ENCODE results near the gene C16orf74.

Gene C16orf74

DNA sequence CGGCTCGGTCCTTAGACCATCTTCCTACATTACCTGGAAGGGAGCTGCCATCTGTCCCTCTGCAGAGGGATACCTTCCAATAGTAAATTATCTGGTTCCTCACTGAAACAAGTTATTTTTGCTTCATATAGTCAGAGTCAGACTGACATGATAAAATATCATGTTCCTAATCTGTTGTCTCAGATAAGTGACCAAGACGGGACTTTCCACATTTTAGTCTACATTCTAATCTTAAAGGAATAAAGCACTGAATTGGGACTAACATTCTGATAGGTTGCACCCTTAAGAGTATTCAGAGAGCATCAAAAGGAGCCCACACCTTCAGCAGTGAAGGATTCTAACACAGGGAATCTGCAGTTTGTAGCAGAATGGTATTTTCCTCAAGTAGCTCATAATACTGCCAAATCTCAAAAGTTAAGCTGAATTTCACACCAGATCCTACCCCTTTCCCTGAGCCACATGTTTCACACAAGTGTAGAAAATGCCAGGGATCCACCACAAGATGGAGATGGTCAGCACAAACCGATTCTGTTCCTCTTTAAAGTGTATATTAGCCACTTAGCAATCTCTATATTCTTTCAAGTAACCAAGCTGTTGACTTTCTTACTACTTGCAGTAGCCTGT is 75.5 kb downstream of the C16orf74 start:
- no peaks in the 10 kb centered on the region for H3K27me3 ChIP-seq (ENCODE audit: control insufficient read depth in 1 of 2, insufficient read depth in 2 of 2, low read length in 2 of 2)
- H3K9me3 ChIP-seq (ENCODE audit: low read length), result no peaks in the 10 kb centered on the region
- H3K9ac ChIP-seq (ENCODE audit: low read length), result no peak overlapping the region
- no peak overlapping the region for H3K4me3 ChIP-seq (ENCODE audit: low read depth in 1 of 2, low read length in 2 of 2)
- H3K4me1 ChIP-seq (ENCODE audit: insufficient read depth, low read length), result peaks cover 7% of the 10 kb centered on the region
- H3K36me3 ChIP-seq (ENCODE audit: insufficient read depth, low read length), result peaks cover 47% of the 10 kb centered on the region
- no peak overlapping the region for H3K27ac ChIP-seq (ENCODE audit: low read depth, low read length)

DNA sequence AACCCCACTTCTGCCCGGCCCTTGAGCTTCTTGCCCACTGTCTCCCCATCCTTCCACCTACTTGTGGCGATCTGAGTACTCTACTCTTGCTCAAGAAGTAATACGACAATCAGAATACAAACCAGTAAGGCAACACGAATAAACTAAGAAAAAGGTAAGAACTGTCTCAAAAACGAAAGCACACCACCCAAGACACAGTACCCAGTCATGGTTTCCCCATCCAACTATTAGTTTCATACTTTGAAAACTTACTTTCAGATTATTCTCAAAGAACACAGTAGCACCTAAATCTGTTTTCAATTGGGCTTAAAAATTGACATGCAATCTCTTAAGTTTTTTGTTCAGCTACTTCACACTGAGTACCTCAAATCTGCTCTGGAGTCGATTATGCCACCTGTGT is 76.1 kb downstream of the C16orf74 start:
- H3K9ac ChIP-seq (ENCODE audit: low read length), result no peak overlapping the region
- no peak overlapping the region for H3K27ac ChIP-seq (ENCODE audit: low read depth, low read length)
- H3K4me1 ChIP-seq (ENCODE audit: insufficient read depth, low read length), result peaks cover 7% of the 10 kb centered on the region
- H3K36me3 ChIP-seq (ENCODE audit: insufficient read depth, low read length), result peaks cover 52% of the 10 kb centered on the region
- no peaks in the 10 kb centered on the region for H3K9me3 ChIP-seq (ENCODE audit: low read length)
- H3K27me3 ChIP-seq (ENCODE audit: control insufficient read depth in 1 of 2, insufficient read depth in 2 of 2, low read length in 2 of 2), result no peaks in the 10 kb centered on the region
- no peak overlapping the region for H3K4me3 ChIP-seq (ENCODE audit: low read depth in 1 of 2, low read length in 2 of 2)

DNA sequence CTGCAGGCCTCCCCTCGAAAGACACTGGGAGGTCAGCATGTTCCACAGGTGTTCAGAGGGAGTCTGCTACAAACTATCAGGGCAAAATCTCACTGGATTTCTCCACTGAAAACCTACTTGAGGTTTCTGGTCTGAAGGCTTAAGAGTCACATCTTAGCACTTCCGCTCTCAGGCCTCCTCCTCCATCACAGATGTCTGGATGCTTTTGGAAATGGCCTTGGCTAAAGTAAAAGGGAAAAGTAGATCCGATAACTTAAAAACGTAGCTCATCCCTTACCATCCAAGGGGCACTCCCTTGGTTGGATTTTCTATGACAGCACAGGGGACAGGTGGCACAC is 76.5 kb downstream of the C16orf74 start:
- peaks cover 7% of the 10 kb centered on the region for H3K4me1 ChIP-seq (ENCODE audit: insufficient read depth, low read length)
- no peaks in the 10 kb centered on the region for H3K27me3 ChIP-seq (ENCODE audit: control insufficient read depth in 1 of 2, insufficient read depth in 2 of 2, low read length in 2 of 2)
- H3K36me3 ChIP-seq (ENCODE audit: insufficient read depth, low read length), result peaks cover 56% of the 10 kb centered on the region
- no peak overlapping the region for H3K4me3 ChIP-seq (ENCODE audit: low read depth in 1 of 2, low read length in 2 of 2)
- no peak overlapping the region for H3K27ac ChIP-seq (ENCODE audit: low read depth, low read length)
- no peak overlapping the region for H3K9ac ChIP-seq (ENCODE audit: low read length)
- no peaks in the 10 kb centered on the region for H3K9me3 ChIP-seq (ENCODE audit: low read length)

DNA sequence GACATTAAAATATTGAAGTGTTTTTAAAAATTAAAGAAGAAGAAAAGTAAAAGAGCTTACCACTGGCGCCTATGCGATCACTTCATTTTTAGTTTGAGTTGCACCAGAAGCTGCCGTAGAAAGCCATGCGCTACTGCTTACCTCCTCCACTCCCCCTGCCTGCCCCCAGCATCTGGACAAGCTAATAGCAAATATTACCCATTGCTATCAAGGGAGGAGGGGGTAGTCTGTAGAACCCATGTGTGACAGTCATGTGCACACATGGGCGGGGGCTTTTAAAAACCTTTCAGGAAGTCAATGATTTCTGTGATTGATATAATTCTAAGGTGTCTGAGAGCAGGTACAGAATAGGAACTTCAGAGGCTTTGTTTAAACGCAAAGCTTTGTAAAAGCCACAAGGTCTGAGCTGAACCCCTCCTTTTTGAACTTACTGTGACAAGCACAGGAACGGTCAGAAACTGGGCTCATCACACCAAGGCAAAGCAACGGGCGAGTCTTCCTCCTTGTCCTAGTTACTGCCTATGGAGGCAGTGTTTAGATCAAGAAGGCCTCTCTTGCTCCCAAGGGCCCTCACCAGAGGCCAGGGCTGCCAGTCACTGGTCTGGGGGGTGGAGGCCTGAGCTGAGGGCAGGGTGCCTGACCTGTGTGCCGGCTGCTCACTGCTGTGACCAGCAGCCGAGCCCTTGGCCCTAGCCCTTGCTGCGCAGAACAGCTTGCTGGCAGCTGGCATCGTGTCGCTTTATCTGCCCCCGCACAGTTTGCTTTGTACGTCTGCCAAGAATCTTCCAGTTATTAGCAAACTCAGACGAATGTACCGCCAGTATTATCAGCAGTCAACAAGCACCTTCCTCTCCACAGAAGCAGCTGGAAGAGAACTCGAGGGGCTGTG is 77.1 kb downstream of the C16orf74 start:
- Histone ChIP-seq H3K27ac (ENCODE audit: low read depth, low read length) (peak overlapping the region; percentile 22), H3K27me3 (ENCODE audit: control insufficient read depth in 1 of 2, insufficient read depth in 2 of 2, low read length in 2 of 2) (no peaks in the 10 kb centered on the region), H3K9ac (ENCODE audit: low read length) (no peak overlapping the region), H3K4me1 (ENCODE audit: insufficient read depth, low read length) (peaks cover 7% of the 10 kb centered on the region), H3K36me3 (ENCODE audit: insufficient read depth, low read length) (peaks cover 63% of the 10 kb centered on the region), H3K4me3 (ENCODE audit: low read depth in 1 of 2, low read length in 2 of 2) (no peak overlapping the region), H3K9me3 (ENCODE audit: low read length) (no peaks in the 10 kb centered on the region)

DNA sequence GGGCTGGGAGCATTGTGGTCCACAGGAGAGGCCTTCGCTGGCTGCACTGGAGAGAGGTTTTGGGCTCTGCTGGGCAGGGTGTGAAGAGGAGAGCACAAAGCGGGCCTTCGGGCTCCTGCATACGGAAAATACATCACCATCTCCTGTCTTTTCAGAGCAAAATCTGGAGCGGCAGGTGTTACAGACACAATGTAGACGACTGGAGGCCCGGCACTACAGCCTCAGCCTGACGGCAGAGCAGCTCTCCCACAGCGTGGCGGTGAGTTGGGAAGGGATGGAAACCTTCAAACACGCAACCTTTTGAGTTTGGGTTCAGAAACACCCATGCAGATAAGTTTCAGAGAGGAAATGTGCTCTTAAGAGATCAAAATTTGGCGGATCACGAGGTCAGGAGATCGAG is 80.1 kb downstream of the C16orf74 start:
- H3K27me3 ChIP-seq (ENCODE audit: control insufficient read depth in 1 of 2, insufficient read depth in 2 of 2, low read length in 2 of 2), result no peaks in the 10 kb centered on the region
- H3K9ac ChIP-seq (ENCODE audit: low read length), result no peak overlapping the region
- no peak overlapping the region for H3K4me3 ChIP-seq (ENCODE audit: low read depth in 1 of 2, low read length in 2 of 2)
- peaks cover 79% of the 10 kb centered on the region for H3K36me3 ChIP-seq (ENCODE audit: insufficient read depth, low read length)
- H3K27ac ChIP-seq (ENCODE audit: low read depth, low read length), result no peak overlapping the region
- peaks cover 7% of the 10 kb centered on the region for H3K4me1 ChIP-seq (ENCODE audit: insufficient read depth, low read length)
- no peaks in the 10 kb centered on the region for H3K9me3 ChIP-seq (ENCODE audit: low read length)

DNA sequence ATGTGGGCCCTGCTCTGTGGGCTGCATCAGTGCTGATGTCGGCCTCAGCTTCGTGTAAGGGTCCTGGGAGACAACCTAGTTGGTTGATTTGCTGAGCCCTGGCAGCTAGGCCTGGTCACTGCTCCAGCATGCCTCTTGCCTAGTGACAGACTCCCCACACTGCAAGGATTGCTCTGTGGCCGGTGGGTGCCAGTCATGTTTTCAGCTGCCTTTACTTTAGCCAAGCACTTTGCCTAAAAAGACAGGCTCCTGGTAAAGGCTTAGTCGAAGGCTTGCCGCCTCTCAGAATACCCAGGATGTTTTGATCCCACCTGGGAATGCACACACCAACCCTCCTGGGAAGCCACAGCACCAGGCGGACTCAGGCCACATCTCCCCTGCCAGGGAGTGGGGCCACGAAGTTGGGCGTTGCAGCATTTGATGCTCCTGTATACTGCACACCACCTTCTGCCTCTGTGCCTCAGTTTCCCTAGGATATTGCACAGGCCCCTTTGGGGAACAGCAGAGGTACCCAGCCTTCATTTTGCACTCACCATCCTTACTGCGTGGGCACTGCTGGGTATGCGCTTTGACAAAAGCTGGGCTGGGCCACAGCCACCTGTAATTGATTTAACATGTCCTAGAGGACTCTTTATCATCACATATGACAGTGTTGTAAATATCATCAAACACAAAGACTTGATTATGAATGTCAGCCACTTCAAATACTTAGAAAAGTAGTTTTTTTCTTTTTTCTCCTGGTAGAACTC is 82.0 kb downstream of the C16orf74 start:
- H3K27ac ChIP-seq (ENCODE audit: low read depth, low read length), result no peak overlapping the region
- H3K9me3 ChIP-seq (ENCODE audit: low read length), result no peaks in the 10 kb centered on the region
- peaks cover 82% of the 10 kb centered on the region for H3K36me3 ChIP-seq (ENCODE audit: insufficient read depth, low read length)
- H3K9ac ChIP-seq (ENCODE audit: low read length), result no peak overlapping the region
- peaks cover 10% of the 10 kb centered on the region for H3K4me1 ChIP-seq (ENCODE audit: insufficient read depth, low read length)
- no peak overlapping the region for H3K4me3 ChIP-seq (ENCODE audit: low read depth in 1 of 2, low read length in 2 of 2)
- no peaks in the 10 kb centered on the region for H3K27me3 ChIP-seq (ENCODE audit: control insufficient read depth in 1 of 2, insufficient read depth in 2 of 2, low read length in 2 of 2)

DNA sequence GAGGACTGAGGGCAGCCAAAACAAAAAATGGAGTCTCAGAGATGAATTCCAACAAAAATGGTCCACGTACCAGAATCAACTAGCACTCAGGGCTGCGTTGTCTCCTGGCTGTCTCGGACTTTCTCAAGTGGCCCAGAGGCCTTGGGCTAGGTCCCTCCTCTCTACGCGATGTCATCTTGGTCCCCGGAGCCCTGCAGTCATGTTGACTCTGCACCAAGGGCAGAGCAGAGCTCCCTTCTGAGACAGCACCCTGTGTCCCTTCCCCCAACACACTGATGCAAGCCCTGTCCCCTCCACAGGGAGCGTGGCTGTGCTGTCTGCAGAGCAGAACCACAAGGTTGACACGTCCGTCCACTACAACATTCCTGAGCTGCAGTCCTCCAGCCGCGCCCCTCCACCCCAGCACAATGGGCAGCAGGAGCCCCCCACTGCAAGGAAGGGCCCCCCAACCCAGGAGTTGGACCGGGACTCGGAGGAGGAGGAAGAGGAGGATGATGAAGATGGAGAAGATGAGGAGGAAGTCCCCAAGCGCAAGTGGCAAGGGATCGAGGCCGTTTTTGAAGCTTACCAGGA is 83.0 kb downstream of the C16orf74 start:
- Histone ChIP-seq H3K4me3 (ENCODE audit: low read depth in 1 of 2, low read length in 2 of 2) (no peak overlapping the region), H3K9ac (ENCODE audit: low read length) (no peak overlapping the region), H3K27me3 (ENCODE audit: control insufficient read depth in 1 of 2, insufficient read depth in 2 of 2, low read length in 2 of 2) (no peaks in the 10 kb centered on the region), H3K27ac (ENCODE audit: low read depth, low read length) (no peak overlapping the region), H3K9me3 (ENCODE audit: low read length) (no peaks in the 10 kb centered on the region), H3K4me1 (ENCODE audit: insufficient read depth, low read length) (peaks cover 10% of the 10 kb centered on the region), H3K36me3 (ENCODE audit: insufficient read depth, low read length) (peaks cover 90% of the 10 kb centered on the region)

DNA sequence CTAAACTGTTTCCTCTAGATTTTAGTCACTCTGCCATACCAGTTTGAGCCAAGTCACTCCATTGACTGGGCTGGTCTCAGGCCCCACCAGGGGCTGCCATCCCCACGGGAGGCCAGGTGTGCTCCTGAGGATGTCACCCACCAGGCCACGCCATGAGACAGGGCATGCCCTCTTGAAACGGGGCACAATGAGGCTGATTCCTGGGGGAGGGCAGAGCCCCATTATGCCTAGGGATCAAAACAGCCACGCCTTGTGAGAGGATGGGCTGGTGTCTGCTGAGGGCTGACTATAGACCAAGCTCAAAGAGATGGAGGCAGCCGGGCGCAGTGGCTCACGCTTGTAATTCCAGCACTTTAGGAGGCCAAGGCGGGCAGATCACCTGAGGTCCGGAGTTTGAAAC is 83.6 kb downstream of the C16orf74 start:
- H3K4me1 ChIP-seq (ENCODE audit: insufficient read depth, low read length), result peaks cover 10% of the 10 kb centered on the region
- no peak overlapping the region for H3K4me3 ChIP-seq (ENCODE audit: low read depth in 1 of 2, low read length in 2 of 2)
- H3K9me3 ChIP-seq (ENCODE audit: low read length), result no peaks in the 10 kb centered on the region
- H3K36me3 ChIP-seq (ENCODE audit: insufficient read depth, low read length), result peaks cover 92% of the 10 kb centered on the region
- H3K27ac ChIP-seq (ENCODE audit: low read depth, low read length), result no peak overlapping the region
- H3K9ac ChIP-seq (ENCODE audit: low read length), result no peak overlapping the region
- no peaks in the 10 kb centered on the region for H3K27me3 ChIP-seq (ENCODE audit: control insufficient read depth in 1 of 2, insufficient read depth in 2 of 2, low read length in 2 of 2)

DNA sequence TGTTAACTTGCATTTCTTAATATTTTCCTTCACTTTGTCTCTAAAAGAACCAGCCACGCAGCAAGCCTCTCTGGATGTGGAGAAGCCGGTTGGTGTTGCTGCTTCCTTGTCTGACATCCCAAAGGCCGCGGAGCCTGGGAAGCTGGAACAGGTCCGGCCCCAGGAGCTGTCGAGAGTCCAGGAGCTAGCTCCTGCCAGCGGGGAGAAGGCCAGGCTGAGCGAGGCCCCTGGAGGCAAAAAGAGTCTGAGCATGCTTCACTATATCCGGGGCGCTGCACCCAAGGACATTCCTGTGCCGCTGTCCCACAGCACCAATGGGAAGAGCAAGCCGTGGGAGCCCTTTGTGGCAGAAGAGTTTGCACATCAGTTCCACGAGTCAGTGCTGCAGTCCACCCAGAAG is 85.0 kb downstream of the C16orf74 start:
- H3K4me1 ChIP-seq (ENCODE audit: insufficient read depth, low read length), result peaks cover 10% of the 10 kb centered on the region
- no peaks in the 10 kb centered on the region for H3K9me3 ChIP-seq (ENCODE audit: low read length)
- peaks cover 88% of the 10 kb centered on the region for H3K36me3 ChIP-seq (ENCODE audit: insufficient read depth, low read length)

DNA sequence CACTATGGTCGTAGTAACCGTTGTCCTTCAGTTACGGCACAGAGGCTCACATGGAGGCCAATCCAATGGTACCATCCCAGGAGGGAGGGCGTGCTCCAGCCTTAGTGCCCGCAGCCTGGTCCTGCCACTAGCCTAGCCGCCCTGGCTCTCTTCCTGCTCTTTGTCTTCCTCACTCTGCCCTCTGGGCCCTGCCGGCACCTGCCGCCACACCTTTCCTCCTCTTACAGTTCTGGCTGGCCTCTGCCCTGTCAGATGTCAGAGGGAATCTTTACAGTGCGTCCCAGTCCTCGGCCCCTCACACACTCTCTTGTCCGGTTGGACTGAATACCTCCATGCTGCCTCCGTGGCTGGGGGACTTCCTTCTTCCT is 85.5 kb downstream of the C16orf74 start:
- Histone ChIP-seq H3K9me3 (ENCODE audit: low read length) (no peaks in the 10 kb centered on the region), H3K4me3 (ENCODE audit: low read depth in 1 of 2, low read length in 2 of 2) (no peak overlapping the region), H3K9ac (ENCODE audit: low read length) (no peak overlapping the region), H3K27me3 (ENCODE audit: control insufficient read depth in 1 of 2, insufficient read depth in 2 of 2, low read length in 2 of 2) (no peaks in the 10 kb centered on the region), H3K27ac (ENCODE audit: low read depth, low read length) (no peak overlapping the region), H3K36me3 (ENCODE audit: insufficient read depth, low read length) (peaks cover 88% of the 10 kb centered on the region), H3K4me1 (ENCODE audit: insufficient read depth, low read length) (peaks cover 10% of the 10 kb centered on the region)

More for the DNA sequence above, 85.0 kb downstream of the C16orf74 start:
- no peaks in the 10 kb centered on the region for H3K27me3 ChIP-seq (ENCODE audit: control insufficient read depth in 1 of 2, insufficient read depth in 2 of 2, low read length in 2 of 2)
- H3K4me3 ChIP-seq (ENCODE audit: low read depth in 1 of 2, low read length in 2 of 2), result no peak overlapping the region
- no peak overlapping the region for H3K27ac ChIP-seq (ENCODE audit: low read depth, low read length)
- H3K9ac ChIP-seq (ENCODE audit: low read length), result no peak overlapping the region

DNA sequence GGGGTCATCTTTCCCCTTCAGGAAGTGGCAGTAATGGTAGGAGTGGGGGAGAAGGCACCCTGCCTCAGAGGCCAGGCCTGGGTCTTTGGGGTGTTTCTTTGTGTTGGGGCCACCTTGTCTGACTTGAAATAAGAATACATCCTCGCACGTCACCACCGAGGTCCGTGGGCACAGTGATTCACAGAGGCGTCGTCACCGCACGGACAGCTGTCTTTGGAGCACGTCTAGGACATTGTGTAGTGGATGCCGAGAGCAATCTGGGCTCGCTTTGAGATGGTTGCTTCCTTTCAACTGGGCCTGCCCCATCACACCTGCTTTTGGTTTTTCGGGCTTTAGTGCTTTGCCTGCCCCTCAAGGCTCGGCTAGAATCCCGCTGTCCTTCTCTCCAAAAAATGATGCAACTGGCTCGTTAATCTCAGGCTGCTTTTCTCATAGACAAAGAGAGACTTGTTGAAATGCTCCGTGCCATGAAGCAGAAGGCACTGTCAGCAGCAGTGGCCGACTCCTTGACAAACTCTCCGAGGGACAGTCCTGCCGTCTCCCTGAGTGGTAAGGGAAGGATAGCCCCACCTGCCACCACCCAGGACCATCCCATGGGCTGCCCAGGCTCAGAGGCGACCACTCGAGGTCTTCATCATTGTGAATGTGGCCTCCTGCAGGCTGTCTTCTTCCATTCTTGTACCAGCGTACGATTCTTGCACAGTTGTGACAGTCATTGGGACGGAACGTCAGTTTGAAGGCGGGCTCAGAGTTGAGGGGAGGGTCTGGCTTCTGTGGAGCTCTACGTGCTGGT is 86.1 kb downstream of the C16orf74 start:
- Histone ChIP-seq H3K27me3 (ENCODE audit: control insufficient read depth in 1 of 2, insufficient read depth in 2 of 2, low read length in 2 of 2) (no peaks in the 10 kb centered on the region), H3K36me3 (ENCODE audit: insufficient read depth, low read length) (peaks cover 82% of the 10 kb centered on the region), H3K27ac (ENCODE audit: low read depth, low read length) (no peak overlapping the region), H3K4me3 (ENCODE audit: low read depth in 1 of 2, low read length in 2 of 2) (no peak overlapping the region), H3K4me1 (ENCODE audit: insufficient read depth, low read length) (peaks cover 10% of the 10 kb centered on the region), H3K9me3 (ENCODE audit: low read length) (no peaks in the 10 kb centered on the region), H3K9ac (ENCODE audit: low read length) (no peak overlapping the region)
